IPS DF 19.7 (cell line): Measurements from ENCODE around the gene GJA10.

Experiments
- DNase-seq: peaks from one replicate; pipeline ENCODE4 v3.0.0-alpha.2; 2013; ENCODE audit warnings: low read depth, low spot score

Gene GJA10

DNA sequence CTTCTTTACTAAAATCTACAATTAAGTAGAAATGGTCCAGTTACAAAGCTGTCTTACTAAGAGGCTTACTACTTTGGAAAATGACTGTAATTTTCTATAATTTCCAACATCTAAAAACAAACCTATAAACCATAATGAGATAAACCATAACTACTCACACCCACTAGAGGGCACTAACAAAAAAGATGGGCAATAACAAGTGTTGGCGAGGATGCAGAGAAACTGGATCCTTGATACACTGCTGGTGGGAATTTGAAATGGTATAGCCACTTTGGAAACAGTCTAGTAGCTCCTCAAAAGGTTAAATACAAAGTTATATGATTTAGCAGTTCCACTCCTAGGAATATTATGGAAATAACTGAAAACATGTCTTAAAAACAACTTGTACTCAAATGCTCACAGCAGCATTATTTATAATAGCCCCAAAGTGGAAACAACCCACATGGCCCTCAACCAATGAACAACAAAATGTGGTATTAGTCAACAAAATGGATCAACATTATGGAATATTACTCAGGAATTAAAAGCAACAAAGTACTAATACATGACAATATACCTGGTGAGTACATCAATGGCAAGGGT lies 50.6 kb downstream of the GJA10 start:
- DNase-seq = no peak
